Cardiac fibroblast (primary cell): ENCODE data around the gene FHAD1.

Experiments used
- DNase-seq, 2 donors: peaks; one replicate each; pipeline versions ENCODE4 v3.0.0 to v3.0.0-alpha.2; 2010; ENCODE audit warnings: low read depth in 2 of 2
- H3K4me3 ChIP-seq, 2 donors: replicated peaks in 1 of 2; 1 replicate in 1 of 2; 2 replicates in 1 of 2; pipeline ENCODE4 v1.5.1; 2011; ENCODE audit warnings: low read depth in 2 of 2, low read length in 2 of 2, mild to moderate bottlenecking in 2 of 2, moderate library complexity in 1 of 2
- TF ChIP-seq, protein P1 (sequence below): IDR thresholded peaks from one replicate; pipeline ENCODE4 v1.5.1; 2011; ENCODE audit warnings: low read depth, mild to moderate bottlenecking, low read length, inconsistent platforms

FHAD1 gene

DNA sequence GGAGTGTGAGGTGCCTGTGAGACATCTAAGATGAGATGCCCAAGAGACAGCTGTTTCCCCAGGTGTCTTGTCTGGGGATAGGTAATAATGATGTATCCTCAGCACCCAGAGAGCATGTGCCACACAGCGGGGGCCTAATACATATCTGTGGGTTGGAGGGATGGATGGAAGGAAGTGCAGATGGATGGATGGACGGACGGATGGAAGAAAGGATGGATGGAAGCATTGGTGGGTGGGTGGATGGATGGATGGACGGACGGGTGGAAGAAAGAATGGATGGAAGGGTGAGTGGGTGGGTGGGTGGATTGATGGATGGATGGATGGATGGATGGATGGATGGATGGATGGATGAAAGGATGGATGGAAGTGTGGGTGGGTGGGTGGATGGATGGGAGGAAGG is 84.2 kb downstream of the FHAD1 start:
- no peak for DNase-seq
- TF ChIP-seq, protein P1, sequence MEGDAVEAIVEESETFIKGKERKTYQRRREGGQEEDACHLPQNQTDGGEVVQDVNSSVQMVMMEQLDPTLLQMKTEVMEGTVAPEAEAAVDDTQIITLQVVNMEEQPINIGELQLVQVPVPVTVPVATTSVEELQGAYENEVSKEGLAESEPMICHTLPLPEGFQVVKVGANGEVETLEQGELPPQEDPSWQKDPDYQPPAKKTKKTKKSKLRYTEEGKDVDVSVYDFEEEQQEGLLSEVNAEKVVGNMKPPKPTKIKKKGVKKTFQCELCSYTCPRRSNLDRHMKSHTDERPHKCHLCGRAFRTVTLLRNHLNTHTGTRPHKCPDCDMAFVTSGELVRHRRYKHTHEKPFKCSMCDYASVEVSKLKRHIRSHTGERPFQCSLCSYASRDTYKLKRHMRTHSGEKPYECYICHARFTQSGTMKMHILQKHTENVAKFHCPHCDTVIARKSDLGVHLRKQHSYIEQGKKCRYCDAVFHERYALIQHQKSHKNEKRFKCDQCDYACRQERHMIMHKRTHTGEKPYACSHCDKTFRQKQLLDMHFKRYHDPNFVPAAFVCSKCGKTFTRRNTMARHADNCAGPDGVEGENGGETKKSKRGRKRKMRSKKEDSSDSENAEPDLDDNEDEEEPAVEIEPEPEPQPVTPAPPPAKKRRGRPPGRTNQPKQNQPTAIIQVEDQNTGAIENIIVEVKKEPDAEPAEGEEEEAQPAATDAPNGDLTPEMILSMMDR: no peak
- H3K4me3 ChIP-seq: no peak overlapping the region

DNA sequence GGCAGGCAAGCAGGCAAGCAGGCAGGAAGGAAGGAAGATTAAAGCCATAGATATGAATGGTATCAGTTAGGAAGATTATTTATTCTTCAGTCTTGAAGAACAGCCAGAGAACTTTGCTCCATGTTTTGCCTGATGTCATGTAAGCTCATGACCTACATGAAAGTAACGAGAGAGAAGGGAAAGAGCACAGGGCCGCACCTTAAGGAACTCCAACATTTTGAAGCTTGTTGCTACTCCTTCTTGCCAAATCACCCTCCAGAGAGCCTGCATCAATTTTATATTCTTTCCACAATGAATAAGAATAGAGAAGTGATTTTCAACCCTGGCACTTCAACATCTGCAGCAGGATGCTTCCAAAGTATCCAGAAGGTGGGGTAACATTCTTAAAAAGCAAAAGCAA is 84.7 kb downstream of the FHAD1 start:
- no peak overlapping the region for H3K4me3 ChIP-seq
- TF ChIP-seq, protein P1: no peak
- no peak for DNase-seq

DNA sequence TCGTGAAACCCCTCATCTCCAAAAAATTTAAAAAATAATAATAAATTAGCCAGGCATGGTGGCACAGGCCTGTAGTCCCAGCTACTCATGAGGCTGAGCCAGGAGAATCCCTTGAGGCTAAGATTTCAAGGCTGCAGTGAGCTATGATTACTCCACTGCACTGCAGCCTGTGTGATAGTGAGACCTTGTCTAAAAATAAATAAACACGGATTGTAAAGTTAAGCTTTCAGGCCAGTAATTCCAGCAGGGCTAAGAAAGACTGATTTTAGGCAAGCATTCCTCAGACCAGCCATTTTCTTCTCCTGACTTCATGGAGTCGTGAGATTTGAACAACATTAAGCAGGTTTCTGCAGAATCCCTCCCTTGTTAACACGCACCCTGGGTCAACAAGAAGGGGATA is 85.5 kb downstream of the FHAD1 start:
- H3K4me3 ChIP-seq: no peak overlapping the region
- TF ChIP-seq, protein P1: no peak
- DNase-seq: no peak

DNA sequence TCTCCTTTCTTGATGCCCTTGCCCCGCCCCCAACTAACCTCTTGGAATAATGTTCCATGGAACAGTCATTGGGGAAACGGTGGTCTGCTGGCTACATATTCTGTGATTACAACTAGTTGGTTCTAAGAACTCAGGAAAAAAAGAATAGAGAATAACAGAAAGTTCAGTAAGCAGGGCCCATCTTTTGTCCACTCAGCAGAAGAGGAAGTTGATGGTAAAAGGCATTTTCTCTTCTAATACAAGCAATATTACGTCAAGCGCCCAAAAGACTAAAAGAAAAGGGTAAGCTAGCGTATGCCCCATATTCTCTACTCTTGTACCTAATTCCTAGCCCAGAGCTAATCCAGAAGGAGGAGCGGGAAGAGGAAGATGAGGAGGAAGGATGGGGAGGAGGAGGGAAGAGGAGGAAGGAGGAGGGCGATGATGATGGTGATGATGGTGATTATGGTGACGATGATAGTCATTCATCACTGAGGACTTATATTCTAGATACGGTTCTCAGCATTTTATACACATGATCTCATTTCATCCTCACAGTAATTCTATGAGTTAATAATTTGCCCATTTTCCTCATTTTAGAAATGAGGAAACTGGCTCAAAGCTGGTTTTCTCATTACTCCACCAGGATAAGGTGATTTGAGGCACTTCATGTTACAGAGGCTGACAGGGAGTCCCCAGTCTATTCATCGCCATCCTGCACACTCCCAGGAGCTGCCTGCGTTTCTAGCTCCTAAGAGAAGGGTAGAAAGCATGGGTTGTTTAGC is 86.1 kb downstream of the FHAD1 start:
- TF ChIP-seq, protein P1: no peak
- no peak overlapping the region for H3K4me3 ChIP-seq
- DNase-seq: no peak

DNA sequence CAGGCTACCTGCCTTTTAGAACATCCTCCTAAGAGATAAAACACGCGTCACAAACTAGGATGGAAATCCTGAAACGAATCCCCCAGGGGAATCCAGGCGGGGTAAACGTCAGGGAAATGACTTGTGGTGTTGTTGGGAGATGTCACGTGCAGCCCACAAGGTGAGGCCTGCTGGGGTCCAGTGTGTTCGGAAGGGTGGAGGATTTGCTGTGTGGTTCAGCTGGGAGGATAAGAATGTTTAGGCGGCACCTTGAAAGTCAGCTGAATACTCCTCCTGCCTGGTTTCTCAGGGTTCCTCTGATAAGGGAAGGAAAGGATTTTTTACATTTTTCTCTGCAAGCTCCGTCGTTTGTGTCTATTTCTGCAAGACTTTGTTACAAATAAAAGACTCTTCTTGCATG is 88.0 kb downstream of the FHAD1 start:
- no peak overlapping the region for H3K4me3 ChIP-seq
- DNase-seq: no peak
- TF ChIP-seq, protein P1: no peak

DNA sequence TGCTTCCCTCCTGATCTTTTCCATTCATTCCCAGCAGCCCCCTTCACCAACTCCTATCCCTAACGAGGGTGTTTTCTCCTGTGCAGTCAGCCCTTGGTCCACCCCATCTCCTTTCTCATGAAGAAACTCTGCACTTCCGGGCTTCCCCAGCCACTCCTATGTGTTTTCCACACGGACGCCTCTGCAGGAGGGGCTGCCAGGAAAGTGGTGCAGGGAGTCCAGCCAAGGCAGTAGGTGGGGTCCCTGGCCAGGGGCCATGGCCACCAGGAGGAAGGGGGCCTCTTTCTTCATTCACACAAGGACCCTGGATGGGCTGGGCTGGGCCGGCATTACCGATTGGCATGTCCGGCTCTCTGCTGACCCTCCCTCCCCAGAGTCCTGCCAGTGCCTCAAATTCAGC is 89.8 kb downstream of the FHAD1 start:
- no peak for DNase-seq
- TF ChIP-seq, protein P1: no peak
- H3K4me3 ChIP-seq: no peak overlapping the region
